Activated naive CD8-positive, alpha-beta T cell treated with anti-CD3 and anti-CD28 coated beads, Interleukin-2, amount 50 U/mL, for 24 hours (primary cell): ENCODE results near the gene RPS3.
A peak's percentile ranks its signal among the peaks of the same experiment; 100 is the strongest.

Experiments
- ATAC-seq: fragments of 150-1000 bp; cut with Tn5 transposase; one replicate; pipeline ENCODE4 v1.10.0; 2021
- DNase-seq: peaks from one replicate; pipeline ENCODE4 v3.0.0; 2021
- H3K27ac Mint-ChIP-seq: one replicate; pipeline ENCODE4 v1.8.0; 2021; ENCODE audit warnings: mild to moderate bottlenecking, mixed read lengths
- H3K27me3 Mint-ChIP-seq: one replicate; pipeline ENCODE4 v1.8.0; 2021; ENCODE audit warnings: mixed read lengths
- H3K36me3 Mint-ChIP-seq: one replicate; pipeline ENCODE4 v1.8.0; 2021; ENCODE audit warnings: low read depth, mixed read lengths
- H3K4me1 Mint-ChIP-seq: one replicate; pipeline ENCODE4 v1.8.0; 2021; ENCODE audit warnings: mixed read lengths
- H3K4me3 Mint-ChIP-seq: one replicate; pipeline ENCODE4 v1.8.0; 2021; ENCODE audit warnings: mild to moderate bottlenecking, moderate library complexity, mixed read lengths
- H3K9me3 Mint-ChIP-seq: one replicate; pipeline ENCODE4 v1.8.0; 2021; ENCODE audit warnings: mixed read lengths

The RPS3 gene

DNA sequence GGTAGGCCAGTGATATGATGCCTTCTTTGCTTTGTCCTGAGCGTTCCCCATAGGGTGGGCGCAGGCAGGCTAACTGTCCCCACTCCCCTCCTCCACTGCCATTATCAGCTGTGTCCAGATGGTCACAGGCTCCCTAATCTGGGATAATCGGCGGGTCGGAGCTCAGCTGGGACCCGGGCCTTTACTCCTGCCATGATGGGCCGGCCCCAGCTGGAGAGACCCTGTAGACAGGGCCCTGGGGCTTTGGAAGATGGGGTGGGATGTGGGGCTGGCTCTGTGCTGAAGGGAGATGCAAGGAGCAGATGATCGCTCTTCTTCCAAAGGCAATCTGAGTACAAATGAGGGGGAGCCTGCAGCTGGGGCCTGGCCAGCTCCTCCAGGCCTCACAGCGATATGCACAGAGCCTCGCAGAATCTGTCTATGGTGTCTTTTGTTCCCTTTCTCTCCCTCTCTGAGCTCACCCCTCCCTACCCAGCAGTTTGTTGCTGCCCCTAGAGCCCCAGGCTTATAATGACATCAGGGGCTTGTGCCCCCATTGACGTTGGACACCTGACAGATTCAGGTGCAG, 21.8 kb downstream of the RPS3 start:
- H3K4me3 Mint-ChIP-seq = no peak overlapping the region
- H3K9me3 Mint-ChIP-seq = no peaks in the 10 kb centered on the region
- no peaks in the 10 kb centered on the region for H3K4me1 Mint-ChIP-seq
- no peak for ATAC-seq
- peaks cover 6% of the 10 kb centered on the region for H3K36me3 Mint-ChIP-seq
- no peak for DNase-seq
- no peaks in the 10 kb centered on the region for H3K27me3 Mint-ChIP-seq
- H3K27ac Mint-ChIP-seq = no peak overlapping the region

DNA sequence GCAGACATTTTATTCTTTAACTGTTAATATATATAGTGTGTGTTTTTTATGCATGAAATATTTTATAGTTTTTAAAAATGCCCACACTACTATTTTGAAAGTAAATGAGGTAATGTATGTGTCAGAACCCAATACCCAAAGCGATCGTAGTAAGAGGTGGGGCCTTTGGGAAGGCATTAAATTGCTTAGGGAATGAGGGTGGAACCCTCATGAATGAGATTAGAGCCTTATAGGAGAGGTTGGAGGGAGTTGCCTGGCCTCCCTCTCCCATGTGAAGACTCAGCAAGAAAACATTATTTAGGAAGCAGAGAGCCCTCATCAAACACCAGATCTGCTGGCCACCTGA, 22.6 kb downstream of the RPS3 start:
- DNase-seq (no peak), ATAC-seq (no peak)
- H3K9me3 Mint-ChIP-seq = no peaks in the 10 kb centered on the region
- no peaks in the 10 kb centered on the region for H3K4me1 Mint-ChIP-seq
- H3K4me3 Mint-ChIP-seq = no peak overlapping the region
- H3K27me3 Mint-ChIP-seq = no peaks in the 10 kb centered on the region
- no peak overlapping the region for H3K27ac Mint-ChIP-seq
- peaks cover 1% of the 10 kb centered on the region for H3K36me3 Mint-ChIP-seq

DNA sequence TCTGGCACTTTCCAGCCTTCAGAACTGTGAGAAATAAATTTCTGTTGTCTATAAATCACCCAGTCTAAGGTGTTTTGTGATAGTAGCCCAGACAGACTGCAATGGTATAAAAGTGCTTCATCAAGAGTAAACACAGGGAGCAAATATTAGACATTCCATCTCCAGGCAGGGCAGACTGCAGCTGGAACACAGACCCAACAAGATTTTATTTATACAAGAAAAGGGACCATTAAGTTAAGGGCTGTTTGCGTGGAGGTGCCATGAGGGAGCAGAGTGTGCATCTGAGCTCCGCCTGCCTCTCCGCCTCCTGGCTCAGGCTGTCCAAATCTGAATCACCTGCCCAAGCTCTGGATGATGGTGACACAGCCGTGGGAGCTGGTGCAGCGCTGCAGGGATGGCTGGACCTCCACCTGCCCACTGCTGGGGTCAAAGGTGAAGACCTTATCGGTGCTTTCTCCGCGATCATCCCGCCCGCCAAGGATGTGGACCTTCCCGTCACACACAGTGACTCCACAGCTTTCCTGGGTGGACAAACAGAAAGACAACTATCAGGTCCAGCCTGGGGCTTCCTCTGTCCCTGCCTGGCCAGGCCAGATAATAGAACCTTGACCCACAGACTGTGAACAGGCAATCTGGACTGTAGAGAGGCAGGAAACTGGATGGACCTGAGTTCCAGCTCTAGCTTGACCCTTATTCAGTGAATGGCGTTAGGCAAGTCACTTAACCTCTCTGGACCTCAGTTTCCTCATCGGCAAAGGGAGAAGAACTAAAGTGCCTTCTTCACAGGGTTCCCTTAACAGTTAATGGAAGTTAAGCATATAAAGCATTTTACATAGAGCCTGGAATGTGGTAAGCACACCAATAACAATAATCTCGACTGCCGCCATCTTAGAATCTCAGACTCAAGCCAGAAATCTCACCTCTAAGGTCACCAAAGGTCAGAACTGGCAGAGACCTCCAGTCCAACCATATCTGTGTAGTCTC, 23.2 kb downstream of the RPS3 start:
- H3K27me3 Mint-ChIP-seq = peaks cover 1% of the 10 kb centered on the region
- DNase-seq (no peak), ATAC-seq (no peak)
- H3K4me3 Mint-ChIP-seq = no peak overlapping the region
- no peaks in the 10 kb centered on the region for H3K4me1 Mint-ChIP-seq
- H3K9me3 Mint-ChIP-seq = no peaks in the 10 kb centered on the region
- no peak overlapping the region for H3K27ac Mint-ChIP-seq
- no peaks in the 10 kb centered on the region for H3K36me3 Mint-ChIP-seq

DNA sequence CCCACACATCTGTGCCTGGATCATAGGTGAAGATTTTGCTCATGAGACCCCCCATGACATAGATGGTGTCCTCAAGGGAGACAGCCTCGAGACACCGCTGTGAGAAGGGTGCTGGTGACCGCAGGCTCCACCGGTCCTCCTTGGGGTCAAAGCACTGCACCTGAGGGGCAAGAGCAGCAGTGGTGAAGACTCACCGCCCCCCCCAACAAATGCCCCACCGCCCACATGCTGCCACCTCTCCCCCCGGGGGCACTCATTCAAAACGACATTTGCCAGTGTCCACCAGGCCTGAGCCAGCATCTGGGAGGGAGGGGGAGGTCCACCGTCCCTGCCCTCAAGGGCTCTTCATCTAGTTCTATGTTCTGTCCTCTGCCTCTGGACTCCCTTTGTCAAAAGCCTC, 24.4 kb downstream of the RPS3 start:
- no peaks in the 10 kb centered on the region for H3K36me3 Mint-ChIP-seq
- no peaks in the 10 kb centered on the region for H3K9me3 Mint-ChIP-seq
- peaks cover 4% of the 10 kb centered on the region for H3K4me1 Mint-ChIP-seq
- H3K4me3 Mint-ChIP-seq = no peak overlapping the region
- peaks cover 10% of the 10 kb centered on the region for H3K27me3 Mint-ChIP-seq
- DNase-seq (no peak), ATAC-seq (no peak)
- no peak overlapping the region for H3K27ac Mint-ChIP-seq

DNA sequence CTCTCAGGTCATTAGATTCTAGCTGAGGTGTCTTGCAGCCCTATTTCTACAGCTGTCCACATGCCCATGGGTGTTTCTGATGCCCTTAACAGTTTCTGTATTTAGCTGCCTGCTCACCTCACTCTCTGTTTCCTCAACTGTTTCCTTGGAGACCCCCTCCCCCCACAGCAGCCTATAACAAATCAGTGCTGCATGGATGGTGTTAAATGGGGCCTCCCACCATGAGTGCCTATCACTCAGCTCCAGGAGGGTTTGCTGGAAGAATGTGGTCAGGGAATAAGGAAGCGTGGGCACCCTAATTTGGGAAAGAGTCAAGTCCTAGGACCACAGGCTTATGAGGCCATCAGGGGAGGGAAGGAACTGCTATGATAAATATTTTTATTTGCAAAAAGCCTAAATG, 25.1 kb downstream of the RPS3 start:
- peaks cover 2% of the 10 kb centered on the region for H3K36me3 Mint-ChIP-seq

DNA sequence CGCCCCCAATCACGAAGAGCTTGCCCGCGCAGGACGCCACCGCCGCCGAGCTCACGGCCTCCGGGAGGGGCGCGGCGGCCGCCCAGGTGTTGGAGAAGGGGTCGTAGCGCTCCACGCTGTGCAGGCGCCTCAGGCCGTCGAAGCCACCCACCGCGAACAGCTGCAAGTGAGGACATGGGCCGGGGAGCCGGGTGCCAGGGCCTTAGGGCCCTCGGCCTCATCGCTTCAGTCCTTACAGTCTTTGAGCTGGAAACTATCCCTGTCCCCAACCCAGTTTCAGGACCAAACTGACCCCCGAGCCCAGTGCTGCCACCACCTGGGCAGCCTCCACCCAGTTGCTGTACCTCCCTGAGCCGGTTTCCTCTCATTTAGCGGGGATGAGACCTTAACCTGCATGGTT, 26.1 kb downstream of the RPS3 start:
- Mint-ChIP-seq H3K27me3 (peaks cover 18% of the 10 kb centered on the region), H3K4me3 (no peak overlapping the region), H3K9me3 (peaks cover 7% of the 10 kb centered on the region), H3K4me1 (peaks cover 12% of the 10 kb centered on the region), H3K27ac (no peak overlapping the region), H3K36me3 (peaks cover 3% of the 10 kb centered on the region)
- no peak for ATAC-seq
- DNase-seq = no peak

More for the DNA sequence above, 25.1 kb downstream of the RPS3 start:
- H3K4me1 Mint-ChIP-seq = peaks cover 10% of the 10 kb centered on the region
- no peak for DNase-seq
- peaks cover 16% of the 10 kb centered on the region for H3K27me3 Mint-ChIP-seq
- no peak overlapping the region for H3K4me3 Mint-ChIP-seq
- no peak for ATAC-seq
- H3K9me3 Mint-ChIP-seq = peaks cover 6% of the 10 kb centered on the region
- H3K27ac Mint-ChIP-seq = no peak overlapping the region

DNA sequence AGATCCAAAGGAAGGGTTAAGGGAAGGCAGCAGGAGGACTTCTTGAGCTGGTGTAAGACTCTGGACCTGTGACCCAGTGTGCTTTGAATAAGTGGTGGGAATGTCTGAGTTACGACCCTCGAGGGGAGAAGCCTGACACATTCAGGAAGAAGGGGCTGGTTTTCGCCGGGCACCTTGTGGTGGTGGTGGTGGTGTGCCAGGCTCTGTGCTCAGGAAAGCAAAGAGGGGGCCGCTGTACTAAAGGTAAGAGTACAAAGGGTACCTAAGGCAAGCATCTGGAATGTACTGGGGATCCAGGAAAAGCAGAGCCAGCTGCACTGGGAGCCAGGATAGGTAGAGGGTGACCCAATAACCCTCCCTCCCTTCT, 27.4 kb downstream of the RPS3 start:
- Mint-ChIP-seq H3K36me3 (peaks cover 4% of the 10 kb centered on the region), H3K27ac (no peak overlapping the region), H3K4me3 (no peak overlapping the region), H3K4me1 (peaks cover 16% of the 10 kb centered on the region), H3K9me3 (peaks cover 7% of the 10 kb centered on the region), H3K27me3 (peaks cover 31% of the 10 kb centered on the region)
- DNase-seq = no peak
- ATAC-seq = no peak

DNA sequence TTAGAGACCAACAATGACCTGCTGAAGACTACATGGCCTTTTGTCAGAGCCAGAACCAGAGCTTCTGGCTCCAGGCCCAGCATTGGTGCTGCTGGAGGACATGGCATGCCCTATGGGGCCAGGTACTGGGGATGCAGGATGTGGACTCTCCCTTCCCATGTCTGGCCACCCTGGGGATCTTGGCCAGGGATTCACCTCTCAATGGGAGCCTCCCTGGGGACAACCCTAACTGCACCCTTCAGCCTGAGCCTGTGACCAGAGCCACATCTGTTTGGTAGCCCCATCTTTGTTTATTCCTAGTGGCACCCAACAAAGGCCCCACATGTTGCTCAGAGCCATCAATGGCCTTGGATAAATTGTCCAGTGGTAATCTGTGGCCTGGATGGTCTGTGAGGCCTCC, 27.9 kb downstream of the RPS3 start:
- ATAC-seq = no peak
- no peak overlapping the region for H3K27ac Mint-ChIP-seq
- no peak overlapping the region for H3K4me3 Mint-ChIP-seq
- no peak for DNase-seq
- H3K4me1 Mint-ChIP-seq = peaks cover 16% of the 10 kb centered on the region
- peaks cover 7% of the 10 kb centered on the region for H3K9me3 Mint-ChIP-seq
- peaks cover 36% of the 10 kb centered on the region for H3K27me3 Mint-ChIP-seq
- H3K36me3 Mint-ChIP-seq = peaks cover 4% of the 10 kb centered on the region

DNA sequence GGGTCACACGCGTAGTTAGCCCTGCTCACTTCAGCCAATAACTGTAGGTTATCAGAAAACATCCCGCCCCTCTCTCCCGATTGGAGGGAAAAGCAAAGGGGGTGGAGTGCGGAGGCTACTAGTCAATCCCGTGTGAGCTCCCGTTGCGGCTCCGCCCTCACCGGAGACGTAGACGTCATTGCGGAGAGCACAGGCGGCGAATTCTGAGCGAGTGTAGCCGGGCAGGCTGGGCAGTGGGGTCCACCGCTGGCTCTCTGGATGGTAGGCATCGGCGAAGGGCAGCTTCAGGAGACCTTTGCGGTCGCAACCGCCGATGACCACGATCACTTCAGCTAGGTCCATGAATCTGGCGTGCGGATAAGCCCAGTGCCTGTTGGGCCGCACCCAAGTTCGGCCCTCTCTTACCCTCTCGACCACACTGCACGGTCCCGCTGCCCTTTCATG, 29.0 kb downstream of the RPS3 start:
- peaks cover 7% of the 10 kb centered on the region for H3K9me3 Mint-ChIP-seq
- peak; percentile 50 for ATAC-seq
- H3K27me3 Mint-ChIP-seq = peaks cover 47% of the 10 kb centered on the region
- no peak overlapping the region for H3K27ac Mint-ChIP-seq
- H3K4me3 Mint-ChIP-seq = peak overlapping the region; percentile 50
- peaks cover 4% of the 10 kb centered on the region for H3K36me3 Mint-ChIP-seq
- DNase-seq = peak; percentile 62
- peaks cover 16% of the 10 kb centered on the region for H3K4me1 Mint-ChIP-seq

DNA sequence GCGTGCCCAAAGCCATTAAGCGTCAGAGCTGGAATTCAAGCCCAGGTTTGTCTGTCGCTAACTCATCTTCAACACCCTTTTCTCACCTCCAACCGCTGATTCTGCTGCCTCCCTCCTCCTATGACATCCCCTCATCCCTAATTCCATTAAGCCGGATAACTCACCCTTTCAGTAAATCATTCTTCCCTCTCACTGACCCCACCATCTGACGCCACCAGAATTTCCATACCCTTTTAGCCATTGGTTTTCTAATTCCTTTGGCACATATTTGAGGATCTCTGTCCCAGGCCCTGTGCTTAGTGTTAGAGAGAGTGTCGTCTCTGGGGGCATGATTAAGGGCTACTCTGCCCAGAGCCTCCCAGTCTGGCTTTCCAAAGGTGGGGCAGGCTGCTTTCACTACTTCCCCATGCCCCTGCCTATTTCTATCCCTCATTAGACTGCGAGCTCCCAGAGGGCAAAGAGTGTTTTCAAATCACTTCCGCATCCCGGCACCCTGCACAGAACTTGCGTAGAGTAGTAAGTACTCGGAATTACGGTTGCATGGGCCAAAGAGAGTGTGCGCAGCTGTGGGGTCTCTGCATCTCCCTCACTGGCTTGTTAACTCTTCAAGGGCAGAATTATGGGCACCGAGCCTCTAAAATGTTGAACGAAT, 29.8 kb downstream of the RPS3 start:
- Mint-ChIP-seq H3K4me1 (peaks cover 16% of the 10 kb centered on the region), H3K27ac (no peak overlapping the region), H3K36me3 (peaks cover 4% of the 10 kb centered on the region), H3K9me3 (peaks cover 7% of the 10 kb centered on the region), H3K27me3 (peaks cover 49% of the 10 kb centered on the region), H3K4me3 (peak overlapping the region; percentile 65)
- DNase-seq (no peak), ATAC-seq (no peak)

DNA sequence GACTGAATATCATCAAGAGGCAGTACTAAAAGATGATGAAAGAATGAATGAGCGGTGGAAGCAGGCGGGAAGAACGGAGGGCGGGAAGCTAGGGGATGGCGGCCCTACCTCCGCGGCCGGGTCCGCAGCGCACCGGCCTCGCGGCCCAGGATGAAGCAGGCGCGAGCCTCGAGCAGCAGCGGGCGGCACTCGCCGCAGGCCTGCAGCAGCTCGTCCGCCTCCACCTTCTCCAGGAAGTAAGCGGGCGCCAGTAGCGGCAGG, 30.3 kb downstream of the RPS3 start:
- ATAC-seq = no peak
- H3K4me1 Mint-ChIP-seq = peaks cover 16% of the 10 kb centered on the region
- H3K36me3 Mint-ChIP-seq = peaks cover 4% of the 10 kb centered on the region
- peak overlapping the region; percentile 65 for H3K4me3 Mint-ChIP-seq
- H3K27ac Mint-ChIP-seq = no peak overlapping the region
- H3K9me3 Mint-ChIP-seq = peaks cover 7% of the 10 kb centered on the region
- DNase-seq = no peak
- H3K27me3 Mint-ChIP-seq = peaks cover 49% of the 10 kb centered on the region

DNA sequence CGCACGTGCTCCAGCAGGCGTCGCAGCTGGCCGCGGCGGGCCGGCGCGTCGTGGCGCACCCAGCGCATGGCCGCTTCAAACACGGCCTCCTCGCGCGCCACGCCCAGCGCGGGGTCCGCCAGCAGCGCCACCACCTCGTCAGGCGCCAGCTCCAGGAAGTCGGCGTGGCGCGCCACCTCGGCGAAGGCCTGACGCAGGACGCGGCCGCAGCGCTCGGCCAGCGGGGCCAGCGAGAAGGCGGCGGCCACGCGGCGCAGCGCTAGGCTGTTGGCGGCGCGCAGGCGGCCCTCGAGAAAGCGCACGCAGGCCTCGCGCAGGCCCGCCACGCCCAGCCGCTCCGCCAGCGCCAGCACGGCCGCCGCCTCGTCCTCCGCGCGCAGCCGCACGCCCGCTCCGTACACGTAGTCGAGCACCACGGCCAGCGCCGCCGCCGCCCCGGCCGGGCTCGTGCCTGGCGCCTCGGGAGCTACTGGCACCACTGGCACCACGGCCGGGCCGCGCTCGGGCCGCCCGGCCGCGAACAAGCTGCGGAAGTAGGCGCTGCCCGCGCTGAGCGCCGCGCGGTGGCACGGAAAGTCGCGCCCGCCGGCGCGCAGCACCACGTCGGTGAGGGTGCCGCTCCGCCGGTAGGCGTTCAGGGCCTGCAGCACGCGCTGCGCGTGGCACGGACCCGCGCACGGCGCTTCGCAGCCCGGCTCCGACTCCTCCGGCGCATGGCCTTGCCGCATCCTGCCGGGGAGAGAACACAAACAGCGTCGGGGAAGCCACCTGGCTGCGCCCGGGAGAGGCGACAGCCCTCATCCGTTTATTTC, 30.8 kb downstream of the RPS3 start:
- DNase-seq = peak; percentile 59
- peaks cover 49% of the 10 kb centered on the region for H3K27me3 Mint-ChIP-seq
- peaks cover 7% of the 10 kb centered on the region for H3K9me3 Mint-ChIP-seq
- peaks cover 16% of the 10 kb centered on the region for H3K4me1 Mint-ChIP-seq
- peak overlapping the region; percentile 79 for H3K4me3 Mint-ChIP-seq
- ATAC-seq = peak; percentile 70
- peak overlapping the region; percentile 69 for H3K27ac Mint-ChIP-seq
- H3K36me3 Mint-ChIP-seq = peaks cover 4% of the 10 kb centered on the region

DNA sequence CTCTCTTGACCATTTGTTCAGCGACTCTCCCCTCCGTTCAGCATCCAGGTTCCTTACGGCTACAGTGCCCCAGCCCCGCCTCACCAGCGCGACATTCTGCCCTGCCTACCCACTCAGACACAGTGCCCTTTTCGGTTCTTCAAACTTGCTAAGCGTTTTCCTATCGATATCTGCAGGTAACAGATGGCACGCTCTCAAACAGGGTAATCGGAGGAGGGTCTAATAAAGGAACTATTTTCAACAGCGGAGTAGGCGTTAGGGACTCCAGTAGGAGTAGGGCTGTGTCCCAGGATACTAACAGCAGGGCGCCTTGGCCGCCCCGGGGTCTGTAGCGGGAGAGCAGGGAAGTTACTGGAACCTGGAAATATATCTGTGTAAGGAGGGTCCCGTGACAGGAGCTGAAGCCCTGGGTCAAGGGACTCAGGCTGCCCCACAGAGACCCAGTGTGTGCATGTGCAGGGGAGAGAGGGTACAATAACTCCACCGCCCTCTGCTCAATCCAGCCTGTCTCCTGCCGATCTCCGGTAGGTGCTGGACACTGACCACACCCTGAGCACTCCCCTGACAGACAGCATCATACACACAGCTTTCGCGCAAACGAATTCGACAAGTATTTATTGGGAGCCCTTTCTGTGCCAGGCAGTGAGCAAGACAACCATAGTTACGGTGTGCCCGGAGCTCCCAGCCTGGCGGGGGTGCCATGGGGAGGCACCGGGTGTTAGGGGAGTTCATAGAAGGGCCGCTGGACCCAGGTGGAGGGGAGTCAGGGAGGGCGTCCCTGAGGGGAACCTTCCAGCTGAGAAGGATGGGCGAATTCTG, 31.6 kb downstream of the RPS3 start:
- no peak for ATAC-seq
- Mint-ChIP-seq H3K4me1 (peaks cover 16% of the 10 kb centered on the region), H3K9me3 (peaks cover 7% of the 10 kb centered on the region), H3K27ac (peak overlapping the region; percentile 69), H3K36me3 (peaks cover 4% of the 10 kb centered on the region), H3K4me3 (peak overlapping the region; percentile 79), H3K27me3 (peaks cover 49% of the 10 kb centered on the region)
- DNase-seq = no peak
